Tibial nerve (tissue), 4 donors: Measurements from ENCODE around the gene KLRF2. TPM values are rescaled to one million over a fixed set of nuclear protein-coding genes. Genes with fewer than 3 reads are reported as not detected.
A peak's percentile ranks its signal among the peaks of the same experiment; 100 is the strongest.

Experiments
- DNase-seq, 2 donors: peaks; one replicate each; pipeline ENCODE4 v3.0.0-alpha.2; 2019; ENCODE audit warnings: low spot score in 2 of 2
- H3K27ac ChIP-seq, 4 donors: fragments of 200-600 bp; sonication (generic) in 3 of 4; one replicate each; pipeline ENCODE4 v1.5.1; 2017 to 2019; ENCODE audit warnings: mild to moderate bottlenecking in 1 of 4
- H3K27me3 ChIP-seq, 2 donors: fragments of 200-600 bp; sonication (generic) in 1 of 2; one replicate each; pipeline versions ENCODE4 v1.5.1 to v1.6.0; 2017 to 2019
- H3K36me3 ChIP-seq, 3 donors: fragments of 200-600 bp; sonication (generic); one replicate each; pipeline ENCODE4 v1.5.1; 2018 to 2019
- H3K4me1 ChIP-seq, 4 donors: fragments of 200-600 bp; sonication (generic) in 3 of 4; one replicate each; pipeline ENCODE4 v1.5.1; 2017 to 2019
- H3K4me3 ChIP-seq, 4 donors: fragments of 200-600 bp; sonication (generic) in 3 of 4; one replicate each; pipeline ENCODE4 v1.5.1; 2017 to 2019; ENCODE audit warnings: mild to moderate bottlenecking in 1 of 4, moderate library complexity in 1 of 4
- H3K9me3 ChIP-seq, 4 donors: fragments of 200-600 bp; sonication (generic) in 3 of 4; one replicate each; pipeline ENCODE4 v1.5.1; 2017 to 2019
- EP300 ChIP-seq, 2 donors: sonication (generic); formaldehyde crosslinking; IDR thresholded peaks; one replicate each; pipeline ENCODE4 v1.6.1; 2017; ENCODE audit warnings: antibody characterized with exemption in 2 of 2, mild to moderate bottlenecking in 1 of 2
- POLR2A ChIP-seq, 2 donors: fragments of 450-650 bp; IDR thresholded peaks; one replicate each; pipeline ENCODE4 v1.6.1; 2017; ENCODE audit warnings: antibody characterized with exemption in 2 of 2, mild to moderate bottlenecking in 2 of 2, moderate library complexity in 2 of 2
- WGBS, 2 donors: methylation state at CpG; one replicate each; pipeline ENCODE4 v1.1.5; 2018; 5-methylcytosine and 5-hydroxymethylcytosine counted together
- total RNA-seq, 4 donors: library from RNA; depleted of rRNA; stranded (reverse); fragments of >200 nt; gene quantifications; one replicate each; pipeline ENCODE4 v1.1.0, GENCODE V29; 2016
- TF ChIP-seq, protein P1 (sequence below), 5 experiments: fragments of 200-600 bp in 3 of 5; fragments of 450-650 bp in 2 of 5; sonication (generic) in 3 of 5; IDR thresholded peaks; one replicate each; pipeline ENCODE4 v1.5.1; 2016 to 2019; ENCODE audit warnings: antibody characterized with exemption in 5 of 5, mild to moderate bottlenecking in 3 of 5, moderate library complexity in 2 of 5

The KLRF2 gene
- total RNA-seq, 4 donors from 2014 or later = not detected

DNA sequence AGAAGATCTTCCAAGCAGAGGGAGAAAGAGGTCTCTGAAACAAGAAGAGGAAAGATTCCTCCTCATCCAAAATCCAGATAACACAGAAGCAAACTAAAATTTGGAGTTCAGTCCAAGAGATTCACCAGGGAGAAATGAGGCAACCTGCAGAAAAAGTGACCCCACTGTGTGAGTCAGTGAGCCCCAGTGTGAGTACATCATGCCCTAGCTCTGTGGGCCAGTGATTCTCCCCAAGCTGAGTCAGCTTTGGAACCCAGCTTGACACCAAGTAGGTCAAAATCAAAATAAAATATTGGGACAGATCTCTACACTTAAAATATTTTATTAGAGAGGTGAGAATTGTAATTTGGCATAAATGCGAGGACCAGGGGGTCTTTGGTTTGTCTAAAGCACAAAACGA lies 29.4 kb upstream of the KLRF2 start:
- Histone ChIP-seq H3K27ac (no peak overlapping the region), H3K36me3 (peaks cover 0 to 41% (median 0%) of the 10 kb centered on the region in 3 donors), H3K4me1 (no peaks in the 10 kb centered on the region), H3K27me3 (no peaks in the 10 kb centered on the region), H3K9me3 (peaks cover 0 to 29% (median 0%) of the 10 kb centered on the region in 4 donors), H3K4me3 (no peak overlapping the region)
- no peak for TF ChIP-seq EP300 (IDR thresholded peaks at IDR 0.05)
- TF ChIP-seq, protein P1, sequence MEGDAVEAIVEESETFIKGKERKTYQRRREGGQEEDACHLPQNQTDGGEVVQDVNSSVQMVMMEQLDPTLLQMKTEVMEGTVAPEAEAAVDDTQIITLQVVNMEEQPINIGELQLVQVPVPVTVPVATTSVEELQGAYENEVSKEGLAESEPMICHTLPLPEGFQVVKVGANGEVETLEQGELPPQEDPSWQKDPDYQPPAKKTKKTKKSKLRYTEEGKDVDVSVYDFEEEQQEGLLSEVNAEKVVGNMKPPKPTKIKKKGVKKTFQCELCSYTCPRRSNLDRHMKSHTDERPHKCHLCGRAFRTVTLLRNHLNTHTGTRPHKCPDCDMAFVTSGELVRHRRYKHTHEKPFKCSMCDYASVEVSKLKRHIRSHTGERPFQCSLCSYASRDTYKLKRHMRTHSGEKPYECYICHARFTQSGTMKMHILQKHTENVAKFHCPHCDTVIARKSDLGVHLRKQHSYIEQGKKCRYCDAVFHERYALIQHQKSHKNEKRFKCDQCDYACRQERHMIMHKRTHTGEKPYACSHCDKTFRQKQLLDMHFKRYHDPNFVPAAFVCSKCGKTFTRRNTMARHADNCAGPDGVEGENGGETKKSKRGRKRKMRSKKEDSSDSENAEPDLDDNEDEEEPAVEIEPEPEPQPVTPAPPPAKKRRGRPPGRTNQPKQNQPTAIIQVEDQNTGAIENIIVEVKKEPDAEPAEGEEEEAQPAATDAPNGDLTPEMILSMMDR (IDR thresholded peaks at IDR 0.05) = no peak
- no peak for TF ChIP-seq POLR2A (IDR thresholded peaks at IDR 0.05)
- 82% methylated on average over 2 of the region's 2 CpGs for whole genome bisulfite sequencing, 2 donors
- DNase-seq = no peak

GRCh38 chr12:9856151-9856550 lies 25.1 kb upstream of the KLRF2 start:
- H3K27me3 ChIP-seq = no peaks in the 10 kb centered on the region
- H3K4me3 ChIP-seq = no peak overlapping the region
- H3K4me1 ChIP-seq = peaks cover 0 to 5% (median 0%) of the 10 kb centered on the region in 4 donors
- no peak for DNase-seq
- H3K27ac ChIP-seq = no peak overlapping the region
- no peaks in the 10 kb centered on the region for H3K9me3 ChIP-seq
- TF ChIP-seq EP300 (IDR thresholded peaks at IDR 0.05) (no peak), POLR2A (IDR thresholded peaks at IDR 0.05) (no peak)
- TF ChIP-seq, protein P1 (IDR thresholded peaks at IDR 0.05) = no peak
- H3K36me3 ChIP-seq = peaks cover 0 to 34% (median 0%) of the 10 kb centered on the region in 3 donors
- 67 to 76% methylated on average over 1 of the region's 1 CpG for WGBS, 2 donors

DNA sequence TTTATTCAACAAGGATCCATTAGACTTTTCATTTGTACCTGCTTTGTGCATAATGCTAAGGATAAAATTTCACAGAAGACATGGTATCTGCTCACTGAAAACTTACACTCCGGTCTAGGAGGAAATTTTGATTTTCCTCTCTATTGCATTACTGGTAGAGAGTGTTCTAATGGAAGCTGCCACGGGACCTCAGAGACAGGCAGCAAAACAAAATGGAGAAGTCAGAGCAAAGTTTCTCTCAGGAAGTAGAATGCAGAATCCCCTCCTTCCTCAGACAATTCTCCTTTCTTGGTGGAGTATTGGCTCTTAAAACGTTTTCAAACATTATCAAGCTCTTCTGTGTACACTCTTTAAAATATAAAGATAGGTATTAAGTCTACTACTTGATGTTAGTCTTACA lies 24.4 kb upstream of the KLRF2 start:
- H3K4me1 ChIP-seq = peaks cover 0 to 5% (median 0%) of the 10 kb centered on the region in 4 donors
- no peaks in the 10 kb centered on the region for H3K27me3 ChIP-seq
- peaks cover 0 to 28% (median 0%) of the 10 kb centered on the region in 3 donors for H3K36me3 ChIP-seq
- TF ChIP-seq POLR2A (IDR thresholded peaks at IDR 0.05) (no peak), EP300 (IDR thresholded peaks at IDR 0.05) (no peak)
- TF ChIP-seq, protein P1 (IDR thresholded peaks at IDR 0.05) = no peak
- no peaks in the 10 kb centered on the region for H3K9me3 ChIP-seq
- no peak overlapping the region for H3K27ac ChIP-seq
- H3K4me3 ChIP-seq = no peak overlapping the region
- WGBS, 2 donors = 66 to 67% methylated on average over 3 of the region's 3 CpGs
- DNase-seq = no peak

DNA sequence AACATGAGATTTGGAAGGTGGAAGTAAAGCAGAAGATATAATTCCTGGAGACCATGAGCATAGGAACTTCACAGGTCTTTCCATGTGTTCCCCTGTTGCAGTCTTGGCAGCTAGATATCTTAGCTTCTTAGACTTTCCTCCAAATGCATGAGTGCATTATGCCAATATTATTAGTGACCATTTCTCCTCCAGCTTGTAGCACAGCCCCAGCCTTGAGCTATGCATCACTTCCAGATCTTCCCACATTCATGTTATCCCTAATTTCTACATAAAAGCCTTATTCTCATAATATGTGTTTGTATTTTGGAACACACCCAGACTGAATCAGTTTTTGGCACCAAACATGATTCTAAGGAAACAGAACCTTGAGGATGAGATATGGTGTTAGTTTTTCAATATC lies 23.2 kb upstream of the KLRF2 start:
- no peak overlapping the region for H3K27ac ChIP-seq
- no peaks in the 10 kb centered on the region for H3K27me3 ChIP-seq
- TF ChIP-seq, protein P1 (IDR thresholded peaks at IDR 0.05) = no peak
- TF ChIP-seq POLR2A (IDR thresholded peaks at IDR 0.05) (no peak), EP300 (IDR thresholded peaks at IDR 0.05) (no peak)
- DNase-seq = no peak
- no peak overlapping the region for H3K4me3 ChIP-seq
- H3K4me1 ChIP-seq = peaks cover 0 to 5% (median 0%) of the 10 kb centered on the region in 4 donors
- peaks cover 0 to 7% (median under 1%) of the 10 kb centered on the region in 4 donors for H3K9me3 ChIP-seq
- peaks cover 0 to 20% (median 0%) of the 10 kb centered on the region in 3 donors for H3K36me3 ChIP-seq

GRCh38 chr12:9864913-9865675 lies 16.2 kb upstream of the KLRF2 start:
- TF ChIP-seq EP300 (IDR thresholded peaks at IDR 0.05) = no peak
- no peak for TF ChIP-seq POLR2A (IDR thresholded peaks at IDR 0.05)
- TF ChIP-seq, protein P1 (IDR thresholded peaks at IDR 0.05) = no peak

More at GRCh38 chr12:9864913-9865675, 16.2 kb upstream of the KLRF2 start:
- peak overlapping the region in 3 of 4 donors; percentile 9 to 89 (median 55) for H3K27ac ChIP-seq
- 64 to 70% methylated on average over 4 of the region's 4 CpGs for WGBS, 2 donors
- H3K4me3 ChIP-seq = peak overlapping the region in 2 of 4 donors; percentile 19 to 51
- no peaks in the 10 kb centered on the region for H3K27me3 ChIP-seq
- H3K9me3 ChIP-seq = peaks cover 0 to 19% (median 4%) of the 10 kb centered on the region in 4 donors
- peaks cover 0 to 17% (median 0%) of the 10 kb centered on the region in 4 donors for H3K4me1 ChIP-seq
- DNase-seq = no peak
- H3K36me3 ChIP-seq = peaks cover 0 to 4% (median 0%) of the 10 kb centered on the region in 3 donors
